Keratinocyte (primary cell): ENCODE data around the gene CCL27. TPM values are rescaled to one million over a fixed set of nuclear protein-coding genes. Genes with fewer than 3 reads are reported as not detected.

Experiments used
- DNase-seq: peaks from one replicate; pipeline ENCODE4 v3.0.0-alpha.2; 2011; ENCODE audit warnings: low read depth, missing footprints, low spot score
- FAIRE-seq: peaks from 2 replicates; lab custom pipeline; 2011; peaks lifted over from hg19 to GRCh38; lab: Jason Lieb, UNC
- H2AFZ ChIP-seq: 2 replicates; pipeline ENCODE4 v1.6.0; 2012; ENCODE audit warnings: low read length, control low read depth, inconsistent platforms; ENCODE audit not compliant: control insufficient read depth
- H3K27ac ChIP-seq: 2 replicates; pipeline ENCODE4 v1.5.1; 2011; ENCODE audit warnings: low read length; ENCODE audit not compliant: control insufficient read depth, insufficient read depth
- H3K27me3 ChIP-seq: 3 replicates; pipeline ENCODE4 v1.6.0; 2011; ENCODE audit warnings: low read length; ENCODE audit not compliant: control insufficient read depth, insufficient read depth; ENCODE audit errors: extremely low read depth
- H3K36me3 ChIP-seq, 2 experiments: 2 replicates in 1 of 2; 3 replicates in 1 of 2; pipeline ENCODE4 v1.5.1; 2011; ENCODE audit warnings: low read length in 2 of 2, mild to moderate bottlenecking in 1 of 2; ENCODE audit not compliant: control insufficient read depth in 2 of 2, insufficient read depth in 2 of 2; ENCODE audit errors: extremely low read depth in 1 of 2
- H3K4me1 ChIP-seq: 3 replicates; pipeline ENCODE4 v1.5.1; 2011; ENCODE audit warnings: low read length; ENCODE audit not compliant: control insufficient read depth, insufficient read depth; ENCODE audit errors: extremely low read depth
- H3K4me2 ChIP-seq: 3 replicates; pipeline ENCODE4 v1.6.0; 2011; ENCODE audit warnings: low read depth, low read length; ENCODE audit not compliant: control insufficient read depth, insufficient read depth; ENCODE audit errors: extremely low read depth
- H3K4me3 ChIP-seq, 3 experiments: fragments of 200-600 bp in 1 of 3; sonication (generic) in 1 of 3; 2 replicates in 2 of 3; 3 replicates in 1 of 3; pipeline ENCODE4 v1.5.1; 2011 to 2016; ENCODE audit warnings: low read length in 3 of 3, mild to moderate bottlenecking in 3 of 3, control low read depth in 2 of 3, inconsistent platforms in 1 of 3, low read depth in 1 of 3, mixed read lengths in 1 of 3, mixed run types in 1 of 3, moderate library complexity in 1 of 3; ENCODE audit not compliant: control insufficient read depth in 2 of 3, insufficient read depth in 2 of 3; ENCODE audit errors: extremely low read depth in 1 of 3
- H3K79me2 ChIP-seq: 2 replicates; pipeline ENCODE4 v1.6.0; 2012; ENCODE audit warnings: low read length; ENCODE audit not compliant: control insufficient read depth, insufficient read depth
- H3K9ac ChIP-seq: 3 replicates; pipeline ENCODE4 v1.6.0; 2011; ENCODE audit warnings: low read length; ENCODE audit not compliant: control insufficient read depth, insufficient read depth; ENCODE audit errors: extremely low read depth
- H3K9me1 ChIP-seq: 3 replicates; pipeline ENCODE4 v1.6.0; 2011; ENCODE audit warnings: low read length; ENCODE audit not compliant: control insufficient read depth, insufficient read depth; ENCODE audit errors: extremely low read depth
- H3K9me3 ChIP-seq: 2 replicates; pipeline ENCODE4 v1.5.1; 2012; ENCODE audit warnings: low read depth, low read length; ENCODE audit not compliant: control insufficient read depth
- H4K20me1 ChIP-seq: 3 replicates; pipeline ENCODE4 v1.6.0; 2011; ENCODE audit warnings: low read length; ENCODE audit not compliant: control insufficient read depth, insufficient read depth; ENCODE audit errors: extremely low read depth
- EZH2 ChIP-seq: IDR thresholded peaks from one replicate; pipeline ENCODE4 v1.6.1; 2012; ENCODE audit warnings: inconsistent platforms, mild to moderate bottlenecking, low read length, moderate library complexity
- dilution Hi-C: fragments of 300-500 bp; cut with MboI; formaldehyde crosslinking; loops from one replicate; pipeline ENCODE4 v1.7.0; 2020; ENCODE audit warnings: low sequenced_read_pairs; ENCODE audit not compliant: extremely low pct_ligation_motif_present
- polyA plus RNA-seq, 5 experiments: library from polyadenylated mRNA; depleted of rRNA in 3 of 5; stranded (reverse) in 3 of 5; stranded (forward) in 1 of 5; unstranded in 1 of 5; fragments of >200 nt; gene quantifications; 1 replicate in 1 of 5; 2 replicates in 3 of 5; 3 replicates in 1 of 5; pipeline versions ENCODE4 v1.2.1 to v1.2.3, GENCODE V29; 2011 to 2012; ENCODE audit warnings: missing spikeins in 2 of 5, low read depth in 1 of 5, low replicate concordance in 1 of 5
- TF ChIP-seq, protein P1 (sequence below), 3 experiments: IDR thresholded peaks in 1 of 3; conservative IDR thresholded peaks in 1 of 3; optimal IDR thresholded peaks in 1 of 3; 2 replicates in 2 of 3; 3 replicates in 1 of 3; pipeline versions ENCODE3 to v1.5.1; 2011; ENCODE audit warnings: low read length in 3 of 3, mild to moderate bottlenecking in 3 of 3, moderate library complexity in 2 of 3, control low read depth in 1 of 3, inconsistent platforms in 1 of 3; ENCODE audit not compliant: insufficient read depth in 2 of 3; ENCODE audit errors: extremely low read depth in 1 of 3

CCL27 gene
- polyA plus RNA-seq, 1 donor (not counting 4 experiments of a cell fraction or from before 2014, with no cell fraction given), result 0.46 TPM

DNA sequence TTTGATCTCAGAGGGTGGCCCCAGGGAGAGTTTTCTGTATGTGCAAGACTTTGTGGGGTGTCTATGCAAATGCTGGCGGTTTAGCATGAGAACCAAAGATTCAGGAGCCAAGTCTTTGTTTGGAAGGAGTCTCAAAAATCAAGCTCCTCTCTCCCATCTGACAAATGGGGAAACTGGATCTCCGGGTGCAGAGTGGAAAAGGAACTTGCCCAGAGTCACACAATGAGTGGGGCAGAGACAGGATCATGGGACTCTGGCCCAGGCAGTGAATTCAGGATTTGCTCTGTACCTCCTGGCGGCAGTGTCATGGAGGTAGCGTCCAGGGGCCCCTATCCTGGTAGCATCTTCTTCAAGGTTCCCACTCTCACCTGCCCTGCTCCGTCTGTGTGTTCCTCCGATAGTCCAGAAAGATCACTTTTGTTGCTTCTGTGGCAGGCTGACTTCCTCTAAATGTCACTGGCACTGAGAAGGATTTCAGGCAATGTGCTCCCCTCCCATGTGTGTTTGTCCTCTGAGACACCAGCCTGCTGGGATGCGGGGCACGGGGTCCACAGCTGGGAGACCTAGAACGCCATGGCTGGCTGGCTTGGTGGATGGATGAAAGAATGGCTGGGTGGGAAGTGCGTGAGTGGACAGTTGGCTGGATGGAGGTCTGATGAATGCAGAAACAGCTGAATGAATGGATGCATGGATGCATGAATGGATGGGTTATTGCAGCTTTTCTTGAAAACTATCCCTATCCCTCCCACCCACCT, 25.0 kb upstream of the CCL27 start:
- Histone ChIP-seq H2AFZ (no peak overlapping the region), H3K9me1 (no peaks in the 10 kb centered on the region), H3K27me3 (no peaks in the 10 kb centered on the region), H4K20me1 (no peaks in the 10 kb centered on the region), H3K9ac (no peak overlapping the region), H3K36me3 (peaks cover 0 to 3% of the 10 kb centered on the region in 2 experiments), H3K4me2 (no peak overlapping the region), H3K4me1 (no peaks in the 10 kb centered on the region), H3K4me3 (no peak overlapping the region), H3K9me3 (no peaks in the 10 kb centered on the region), H3K27ac (no peak overlapping the region), H3K79me2 (no peaks in the 10 kb centered on the region)
- TF ChIP-seq, protein P1, sequence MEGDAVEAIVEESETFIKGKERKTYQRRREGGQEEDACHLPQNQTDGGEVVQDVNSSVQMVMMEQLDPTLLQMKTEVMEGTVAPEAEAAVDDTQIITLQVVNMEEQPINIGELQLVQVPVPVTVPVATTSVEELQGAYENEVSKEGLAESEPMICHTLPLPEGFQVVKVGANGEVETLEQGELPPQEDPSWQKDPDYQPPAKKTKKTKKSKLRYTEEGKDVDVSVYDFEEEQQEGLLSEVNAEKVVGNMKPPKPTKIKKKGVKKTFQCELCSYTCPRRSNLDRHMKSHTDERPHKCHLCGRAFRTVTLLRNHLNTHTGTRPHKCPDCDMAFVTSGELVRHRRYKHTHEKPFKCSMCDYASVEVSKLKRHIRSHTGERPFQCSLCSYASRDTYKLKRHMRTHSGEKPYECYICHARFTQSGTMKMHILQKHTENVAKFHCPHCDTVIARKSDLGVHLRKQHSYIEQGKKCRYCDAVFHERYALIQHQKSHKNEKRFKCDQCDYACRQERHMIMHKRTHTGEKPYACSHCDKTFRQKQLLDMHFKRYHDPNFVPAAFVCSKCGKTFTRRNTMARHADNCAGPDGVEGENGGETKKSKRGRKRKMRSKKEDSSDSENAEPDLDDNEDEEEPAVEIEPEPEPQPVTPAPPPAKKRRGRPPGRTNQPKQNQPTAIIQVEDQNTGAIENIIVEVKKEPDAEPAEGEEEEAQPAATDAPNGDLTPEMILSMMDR (optimal IDR thresholded peaks at IDR 0.05 in 1 of 3, IDR thresholded peaks at IDR 0.05 in 1 of 3, conservative IDR thresholded peaks at IDR 0.05 in 1 of 3; ENCODE audit: extremely low read depth in 1 of 3, insufficient read depth in 2 of 3, low read length in 3 of 3), result no peak
- TF ChIP-seq EZH2, result no peak
- dilution Hi-C loops, result no loop called here
- DNase-seq, result no peak
- no peak for FAIRE-seq

DNA sequence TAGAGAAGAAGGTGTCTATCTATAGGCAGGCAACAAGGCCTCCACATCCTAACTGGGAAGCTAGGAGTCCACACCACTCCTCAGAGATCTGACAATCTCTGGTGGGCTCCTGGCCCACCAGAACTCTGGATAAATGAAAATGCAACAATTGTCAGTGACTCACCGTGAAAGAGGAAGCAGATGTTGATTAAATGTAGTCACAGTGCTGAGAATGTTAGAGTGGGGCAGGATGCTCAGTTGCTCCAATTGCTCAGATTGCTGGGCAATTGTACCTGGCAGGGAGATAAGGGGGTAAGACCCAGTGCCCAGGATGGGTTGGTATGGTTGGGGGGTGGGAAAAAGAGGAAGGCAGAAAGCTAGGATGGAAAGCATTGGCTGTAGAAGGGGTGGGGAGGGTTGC, 24.3 kb upstream of the CCL27 start:
- Histone ChIP-seq H3K9me3 (no peaks in the 10 kb centered on the region), H3K27me3 (no peaks in the 10 kb centered on the region), H3K36me3 (peaks cover 0 to 3% of the 10 kb centered on the region in 2 experiments), H3K27ac (no peak overlapping the region), H3K4me1 (no peaks in the 10 kb centered on the region), H3K9me1 (no peaks in the 10 kb centered on the region), H2AFZ (no peak overlapping the region), H4K20me1 (no peaks in the 10 kb centered on the region), H3K79me2 (no peaks in the 10 kb centered on the region), H3K9ac (no peak overlapping the region), H3K4me3 (no peak overlapping the region), H3K4me2 (no peak overlapping the region)
- dilution Hi-C loops, result no loop called here
- no peak for DNase-seq
- TF ChIP-seq, protein P1 (optimal IDR thresholded peaks at IDR 0.05 in 1 of 3, IDR thresholded peaks at IDR 0.05 in 1 of 3, conservative IDR thresholded peaks at IDR 0.05 in 1 of 3; ENCODE audit: extremely low read depth in 1 of 3, insufficient read depth in 2 of 3, low read length in 3 of 3), result no peak
- TF ChIP-seq EZH2, result no peak
- FAIRE-seq, result no peak
